T-helper 2 cell (primary cell): Measurements from ENCODE around the gene CRKL.
"Not testable (repeated sequence)": the region's sequence is repeated elsewhere in the genome, so short reads cannot be mapped to it uniquely, and the experiment has no call there.

Experiments used
- DNase-seq, 5 experiments: peaks; one replicate each; pipeline versions ENCODE4 v3.0.0 to v3.0.0-alpha.2; 2012 to 2022

The CRKL gene

DNA sequence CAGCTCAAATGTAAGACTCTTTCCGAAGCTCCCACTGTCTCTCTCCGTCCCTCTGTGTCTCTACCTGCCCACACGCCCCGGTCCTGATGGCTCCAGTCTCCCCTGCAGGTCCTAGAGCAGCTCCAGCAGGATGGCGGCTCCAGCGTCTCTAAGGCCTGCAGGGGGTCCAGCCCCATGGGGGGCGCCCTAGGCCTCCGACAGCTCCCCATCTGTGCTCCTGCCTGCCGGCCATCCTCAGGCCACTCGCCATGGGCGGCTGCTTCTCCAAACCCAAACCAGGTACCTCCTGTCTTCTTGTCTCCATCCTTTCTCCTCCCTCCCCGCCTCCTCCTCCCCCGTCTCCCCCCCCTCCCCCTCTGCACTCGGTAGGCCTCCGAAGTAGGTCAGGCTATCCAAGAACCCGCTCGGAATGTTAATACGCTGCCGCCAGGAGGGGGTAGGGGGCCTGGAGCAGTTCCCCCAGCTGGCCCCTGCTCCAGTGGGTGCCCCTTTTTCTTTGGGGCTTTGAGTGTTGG is 50.5 kb downstream of the CRKL start:
- DNase-seq = no peak

DNA sequence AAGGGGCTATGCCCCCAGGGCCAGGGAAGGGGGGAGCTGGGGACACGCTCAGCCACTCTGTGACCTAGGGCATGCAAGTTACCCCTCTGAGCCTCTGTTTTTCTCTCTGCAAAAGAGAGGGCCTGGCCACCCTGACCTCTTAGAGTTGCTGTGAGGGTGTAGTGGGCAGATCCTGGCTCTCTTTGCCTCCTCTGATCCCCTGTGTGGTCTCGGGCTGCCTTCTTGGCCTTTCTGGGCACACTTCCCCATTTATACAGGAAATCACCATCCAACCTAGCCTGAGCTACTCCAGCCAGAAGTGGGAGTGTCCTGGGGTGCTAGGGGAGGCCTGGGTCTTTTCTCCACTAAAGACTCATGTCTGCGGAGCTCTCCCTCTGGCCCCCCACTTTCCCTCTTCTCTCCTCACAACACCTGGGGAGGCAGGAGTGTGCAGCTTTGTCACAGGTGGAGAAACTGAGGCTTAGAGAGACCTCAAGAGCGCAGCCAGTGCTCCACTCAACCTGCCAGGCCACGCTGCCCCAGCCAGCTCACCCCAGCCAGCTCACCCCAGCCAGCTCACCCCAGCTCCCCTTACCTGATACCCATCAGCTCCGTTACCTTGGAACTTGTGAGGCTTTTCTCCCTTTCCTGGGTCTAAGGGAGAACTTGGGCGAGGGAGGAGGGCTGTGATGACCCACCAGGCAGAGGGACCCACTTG is 51.2 kb downstream of the CRKL start:
- DNase-seq = no peak

DNA sequence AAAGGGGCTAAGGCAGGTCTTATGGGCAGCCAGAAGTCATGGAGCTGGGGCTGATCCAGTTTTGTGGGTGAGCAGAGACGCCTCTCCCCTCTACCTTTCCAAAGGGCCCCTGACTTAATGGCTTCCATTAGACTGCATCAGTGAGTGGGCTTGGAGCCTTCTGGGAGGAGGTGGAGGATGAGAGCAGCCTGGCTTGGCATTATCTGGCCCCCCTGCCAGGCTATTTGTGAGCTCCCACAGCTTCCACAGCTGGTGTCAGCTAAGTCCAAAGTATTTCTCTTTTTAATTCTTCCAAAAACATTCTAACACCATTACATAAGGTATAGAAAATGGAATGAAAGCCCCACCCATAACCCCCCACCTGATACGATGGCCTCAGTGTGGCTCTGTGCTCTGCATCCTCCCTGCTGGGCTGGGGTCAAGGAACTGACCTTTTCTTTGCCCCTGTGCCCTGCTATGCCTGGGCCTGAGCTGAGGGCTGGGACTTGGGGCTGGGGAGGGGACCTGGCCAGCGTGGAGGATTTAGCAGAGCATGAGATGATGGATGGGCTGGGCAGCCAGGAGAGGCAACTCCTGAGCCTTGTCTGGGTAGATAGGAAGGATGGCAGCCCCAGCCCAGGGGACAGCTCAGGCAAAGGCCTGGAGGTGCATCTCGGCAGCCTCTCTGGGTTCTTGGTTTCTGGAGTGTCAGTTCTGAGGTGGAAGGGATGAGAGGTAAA is 53.9 kb downstream of the CRKL start:
- DNase-seq = no peak

DNA sequence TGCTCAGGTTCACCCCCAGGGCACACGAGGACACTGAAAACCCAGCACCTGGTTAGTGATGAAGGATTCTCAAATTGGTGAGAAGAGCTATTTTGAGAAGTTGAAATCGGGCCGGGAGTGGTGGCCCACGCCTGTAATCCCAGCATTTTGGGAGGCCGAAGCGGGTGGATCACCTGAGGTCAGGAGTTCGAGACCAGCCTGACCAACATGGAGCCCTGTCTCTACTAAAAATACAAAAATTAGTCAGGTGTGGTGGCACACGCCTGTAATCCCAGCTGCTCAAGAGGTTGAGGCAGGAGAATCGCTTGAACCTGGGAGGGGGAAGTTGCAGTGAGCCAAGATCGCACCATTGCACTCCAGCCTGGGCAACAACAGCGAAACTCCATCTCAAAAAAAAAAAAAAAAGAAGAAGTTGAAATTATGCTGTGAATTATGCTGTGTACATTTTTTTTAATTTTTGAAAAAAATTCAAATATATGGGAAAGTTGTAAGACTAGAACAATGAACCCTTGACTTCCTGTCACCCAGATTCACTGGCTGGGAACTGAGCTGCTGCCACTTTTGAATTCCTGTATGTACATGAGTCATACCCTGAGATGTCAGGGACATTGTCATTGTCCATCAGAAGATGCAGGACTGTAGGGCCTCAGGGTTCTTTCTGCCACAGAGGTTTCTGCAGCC is 54.9 kb downstream of the CRKL start:
- DNase-seq = not testable (repeated sequence)

DNA sequence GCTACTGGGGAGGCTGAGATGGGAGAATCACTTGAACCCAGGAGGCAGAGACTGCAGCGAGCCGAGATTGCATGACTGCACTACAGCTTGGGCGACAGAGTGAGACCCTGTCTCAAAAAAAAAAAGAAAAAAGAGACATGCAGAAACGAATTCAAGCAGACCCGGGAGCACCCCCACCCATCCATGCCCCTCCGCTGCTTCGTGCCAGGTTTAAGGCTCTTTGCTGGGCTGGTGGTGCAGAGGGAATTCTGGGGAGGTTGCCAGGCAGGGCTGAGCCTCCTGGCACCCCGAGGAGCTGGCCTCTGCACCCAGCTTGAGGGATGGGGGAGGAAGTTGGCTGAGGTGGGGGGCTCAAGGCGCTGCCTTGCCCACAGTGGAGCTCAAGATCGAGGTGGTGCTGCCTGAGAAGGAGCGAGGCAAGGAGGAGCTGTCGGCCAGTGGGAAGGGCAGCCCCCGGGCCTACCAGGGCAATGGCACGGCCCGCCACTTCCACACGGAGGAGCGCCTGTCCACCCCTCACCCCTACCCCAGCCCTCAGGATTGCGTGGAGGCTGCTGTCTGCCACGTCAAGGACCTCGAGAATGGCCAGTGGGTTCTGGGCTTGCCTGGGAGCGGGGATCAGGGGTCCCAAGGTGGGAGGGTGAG is 55.8 kb downstream of the CRKL start:
- DNase-seq = no peak

DNA sequence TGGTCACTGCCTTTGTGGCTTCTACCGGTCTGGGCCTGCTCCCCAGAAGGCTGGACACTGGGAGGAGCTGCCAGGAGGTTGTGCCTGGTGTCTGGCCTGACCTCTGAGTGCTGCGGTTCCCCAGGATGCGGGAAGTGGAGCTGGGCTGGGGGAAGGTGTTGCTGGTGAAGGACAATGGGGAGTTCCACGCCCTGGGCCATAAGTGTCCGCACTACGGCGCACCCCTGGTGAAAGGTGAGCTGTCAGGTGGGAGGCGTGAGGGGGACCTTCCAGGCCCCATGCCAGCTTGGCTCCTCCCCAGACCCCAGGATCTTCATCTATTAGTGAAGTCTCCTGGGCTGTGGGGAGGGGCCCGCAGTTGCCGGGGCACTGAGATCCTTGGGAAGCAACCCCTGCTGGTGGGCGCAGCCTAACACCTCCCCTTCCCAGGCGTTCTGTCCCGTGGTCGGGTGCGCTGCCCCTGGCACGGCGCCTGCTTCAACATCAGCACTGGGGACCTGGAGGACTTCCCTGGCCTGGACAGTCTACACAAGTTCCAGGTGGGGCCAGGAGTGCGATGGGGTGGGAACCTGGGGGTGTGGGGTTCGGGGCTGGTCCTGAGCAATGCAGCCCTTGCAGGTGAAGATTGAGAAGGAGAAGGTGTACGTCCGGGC is 56.6 kb downstream of the CRKL start:
- no peak for DNase-seq

DNA sequence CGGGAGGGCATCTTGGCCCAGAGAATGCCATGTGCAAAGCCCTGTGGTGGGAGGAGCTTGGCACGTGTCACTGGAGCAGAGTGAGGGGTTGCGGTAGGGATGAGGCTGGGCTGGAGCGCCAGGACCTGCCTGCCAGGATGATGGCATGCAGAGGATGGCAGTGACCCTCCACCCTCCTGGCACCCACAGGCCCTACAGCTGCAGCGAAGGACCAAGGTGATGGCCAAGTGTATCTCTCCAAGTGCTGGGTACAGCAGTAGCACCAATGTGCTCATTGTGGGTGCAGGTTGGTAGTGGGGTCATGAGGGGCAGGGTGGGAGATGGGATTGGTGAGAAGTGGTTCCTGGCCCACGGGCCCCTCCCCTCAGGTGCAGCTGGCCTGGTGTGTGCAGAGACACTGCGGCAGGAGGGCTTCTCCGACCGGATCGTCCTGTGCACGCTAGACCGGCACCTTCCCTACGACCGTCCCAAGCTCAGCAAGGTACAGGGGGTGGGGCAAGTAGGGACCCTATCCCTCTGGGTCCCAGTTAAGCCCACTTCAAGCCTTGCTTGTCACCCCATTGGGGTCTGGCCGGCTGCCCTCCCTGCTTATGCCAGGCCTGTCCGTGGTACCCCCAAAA is 57.2 kb downstream of the CRKL start:
- no peak for DNase-seq

DNA sequence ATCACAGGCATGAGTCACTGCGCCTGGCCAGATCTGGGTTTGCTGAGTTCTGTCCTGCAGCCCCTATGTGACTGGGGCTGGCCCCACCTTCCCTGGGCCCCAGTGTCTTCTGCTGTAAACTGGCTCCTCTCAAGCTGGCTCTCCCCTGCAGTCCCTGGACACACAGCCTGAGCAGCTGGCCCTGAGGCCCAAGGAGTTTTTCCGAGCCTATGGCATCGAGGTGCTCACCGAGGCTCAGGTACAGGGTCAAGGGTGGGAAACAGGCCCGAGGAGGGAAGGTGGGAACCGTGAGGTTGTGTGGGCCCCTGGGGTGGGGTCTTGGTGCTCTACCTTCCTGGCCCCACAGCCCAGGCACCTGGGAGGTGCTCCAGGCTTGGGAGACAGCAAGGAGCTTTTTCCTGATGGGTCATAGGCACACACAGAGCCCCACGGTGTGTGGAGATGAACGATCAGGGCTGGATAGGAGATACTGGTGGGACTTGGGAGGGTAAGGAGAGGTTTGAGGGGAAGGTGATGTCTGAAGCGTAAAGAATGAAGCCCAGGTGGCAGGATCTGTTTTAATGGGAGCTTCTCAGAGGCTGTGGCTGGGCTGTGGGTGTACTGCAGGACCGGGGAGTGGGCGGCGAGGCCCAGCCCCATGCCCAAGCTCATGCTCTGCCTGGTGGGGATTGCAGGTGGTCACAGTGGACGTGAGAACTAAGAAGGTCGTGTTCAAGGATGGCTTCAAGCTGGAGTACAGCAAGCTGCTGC is 58.5 kb downstream of the CRKL start:
- DNase-seq = no peak

DNA sequence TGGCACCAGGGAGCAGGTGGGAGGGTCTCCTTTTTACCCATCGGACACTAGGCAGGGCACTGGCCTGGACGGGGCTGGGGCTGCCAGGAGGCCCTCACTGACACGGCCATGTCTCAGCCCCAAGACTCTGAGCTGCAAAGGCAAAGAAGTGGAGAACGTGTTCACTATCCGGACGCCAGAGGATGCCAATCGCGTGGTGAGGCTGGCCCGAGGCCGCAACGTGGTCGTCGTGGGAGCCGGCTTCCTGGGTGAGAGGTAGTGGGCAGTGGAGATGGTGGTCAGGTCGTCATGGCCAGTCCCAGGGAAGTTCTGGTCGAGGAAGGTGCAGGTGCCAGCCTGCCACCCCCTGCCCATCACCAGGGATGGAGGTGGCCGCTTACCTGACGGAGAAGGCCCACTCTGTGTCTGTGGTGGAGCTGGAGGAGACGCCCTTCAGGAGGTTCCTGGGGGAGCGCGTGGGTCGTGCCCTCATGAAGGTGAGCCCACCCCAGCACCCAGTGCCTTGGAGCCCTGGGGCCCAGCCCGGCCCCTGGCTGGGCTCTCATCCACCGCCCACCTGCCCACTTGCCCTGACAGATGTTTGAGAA is 59.2 kb downstream of the CRKL start:
- DNase-seq = no peak

DNA sequence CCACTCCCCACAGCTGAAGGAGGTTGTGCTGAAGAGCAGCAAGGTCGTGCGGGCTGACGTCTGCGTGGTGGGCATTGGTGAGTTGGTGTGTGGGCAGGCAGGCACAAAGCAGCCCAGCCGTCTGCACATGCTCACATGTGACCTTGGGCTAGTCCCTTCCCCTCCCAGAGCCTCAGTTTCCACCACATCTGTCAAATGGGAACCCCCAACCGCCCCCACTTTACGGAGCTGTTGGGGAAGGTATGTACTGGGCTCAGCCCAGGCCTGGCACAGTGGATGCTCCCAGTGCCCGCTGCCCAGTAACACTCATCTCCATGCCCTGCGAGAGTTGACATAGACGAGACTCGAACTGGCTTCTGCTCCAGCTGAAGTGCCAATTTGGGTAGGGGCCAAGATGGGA is 59.8 kb downstream of the CRKL start:
- no peak for DNase-seq

DNA sequence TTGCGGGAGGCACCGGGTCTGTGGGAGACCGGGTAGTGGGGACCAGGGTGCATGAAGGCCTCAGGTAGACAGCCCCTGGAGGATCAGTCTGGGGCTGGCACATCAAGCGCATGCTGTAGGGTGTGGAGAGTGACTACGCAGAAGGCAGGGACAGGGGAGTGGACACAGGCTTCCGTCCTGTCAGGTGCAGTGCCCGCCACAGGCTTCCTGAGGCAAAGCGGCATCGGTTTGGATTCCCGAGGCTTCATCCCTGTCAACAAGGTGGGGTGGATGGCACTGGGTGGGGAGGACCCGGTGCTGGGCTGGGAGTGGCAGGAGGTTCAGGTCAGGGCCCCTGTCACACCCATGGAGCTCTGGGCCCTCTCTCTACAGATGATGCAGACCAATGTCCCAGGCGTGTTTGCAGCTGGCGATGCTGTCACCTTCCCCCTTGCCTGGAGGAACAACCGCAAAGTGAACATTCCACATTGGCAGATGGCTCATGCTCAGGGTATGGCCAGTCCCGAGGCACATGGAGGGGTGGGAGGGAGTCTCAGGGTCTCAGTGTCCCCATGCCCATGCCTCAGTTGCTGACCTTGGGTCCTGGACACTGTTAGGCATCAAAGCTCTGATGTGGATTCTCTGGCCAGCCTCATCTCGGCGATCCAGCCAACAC is 60.4 kb downstream of the CRKL start:
- no peak for DNase-seq

DNA sequence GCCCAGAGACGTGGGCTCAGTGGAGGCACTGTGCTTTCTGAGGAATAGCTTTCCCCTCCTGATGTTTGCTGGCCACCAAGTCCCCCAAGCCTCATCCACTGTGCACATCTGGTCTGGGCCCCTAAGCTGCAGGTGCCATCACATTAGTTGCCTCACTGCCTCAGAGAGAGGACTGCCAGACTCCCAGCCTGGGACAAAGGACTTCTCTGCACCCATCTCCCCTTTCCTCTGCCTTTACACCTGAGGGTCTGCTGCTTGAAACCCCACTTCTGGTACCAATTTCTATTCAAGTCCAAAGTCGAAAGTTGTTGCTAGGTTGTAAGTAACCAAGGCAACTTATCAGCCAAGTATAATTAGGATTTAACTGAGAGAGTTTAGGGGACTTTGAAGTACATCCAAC is 61.2 kb downstream of the CRKL start:
- DNase-seq = no peak

DNA sequence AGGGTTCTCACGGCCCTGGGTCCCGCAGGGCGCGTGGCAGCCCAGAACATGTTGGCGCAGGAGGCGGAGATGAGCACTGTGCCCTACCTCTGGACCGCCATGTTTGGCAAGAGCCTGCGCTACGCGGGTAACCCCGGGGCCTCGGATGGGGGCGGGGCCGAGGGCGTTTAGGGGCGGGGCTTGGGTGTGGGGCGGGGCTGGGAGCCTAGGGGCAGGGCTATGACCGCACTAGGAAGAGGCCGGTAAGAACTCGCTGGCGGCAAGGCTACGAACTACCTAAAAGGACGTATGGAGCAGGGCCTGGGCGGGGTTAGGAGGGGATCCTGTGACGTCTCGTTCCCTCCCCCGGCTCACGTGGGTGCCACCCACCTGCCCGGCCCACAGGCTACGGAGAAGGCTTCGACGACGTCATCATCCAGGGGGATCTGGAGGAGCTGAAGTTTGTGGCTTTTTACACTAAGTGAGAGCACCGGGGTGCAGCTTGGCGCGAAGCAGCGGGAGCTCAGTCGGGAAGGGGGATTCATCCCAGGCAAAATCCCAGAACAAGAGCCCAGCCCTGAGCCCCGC is 62.1 kb downstream of the CRKL start:
- DNase-seq = peak in 4 of 5 experiments; percentile 23 to 78 (median 56)

DNA sequence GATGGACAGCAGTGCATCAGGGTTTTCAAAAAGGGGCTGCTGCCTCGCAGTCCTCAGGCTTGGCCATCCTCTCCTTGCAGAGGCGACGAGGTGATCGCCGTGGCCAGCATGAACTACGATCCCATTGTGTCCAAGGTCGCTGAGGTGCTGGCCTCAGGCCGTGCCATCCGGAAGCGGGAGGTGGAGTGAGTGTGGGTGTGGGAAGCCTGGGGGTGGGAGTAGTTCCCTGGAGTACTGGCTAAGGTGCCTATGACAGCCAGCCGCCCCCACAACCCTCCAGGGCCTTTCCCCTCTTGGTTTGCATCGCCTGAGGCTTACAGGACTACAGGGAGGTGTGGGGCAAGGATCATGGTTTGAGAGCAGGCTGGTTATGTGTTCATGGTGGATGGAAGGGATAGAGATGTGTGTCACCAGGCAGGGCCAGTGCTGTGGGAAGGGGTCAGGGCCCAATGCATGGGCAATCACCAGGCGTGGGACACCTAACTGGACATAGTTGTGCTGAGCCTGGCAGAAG is 62.8 kb downstream of the CRKL start:
- no peak for DNase-seq

DNA sequence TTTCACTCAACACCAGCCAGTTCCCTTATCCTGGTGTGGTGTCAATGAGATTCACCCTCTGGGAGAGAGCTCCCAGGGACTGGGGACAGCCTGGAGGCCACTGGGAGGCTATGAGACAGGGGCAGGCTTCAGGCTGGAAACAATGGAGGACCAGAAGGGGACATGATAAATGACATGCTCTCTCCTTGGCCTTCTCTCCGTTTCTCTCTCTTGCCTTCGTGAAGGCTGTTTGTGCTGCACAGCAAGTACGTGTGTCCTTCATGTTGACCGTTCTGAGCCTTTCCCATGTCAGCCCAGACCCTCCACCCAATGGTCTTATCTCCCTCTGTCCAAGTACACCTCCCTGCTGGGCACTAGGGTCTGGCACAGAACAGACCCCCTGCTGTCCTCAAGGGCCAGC is 63.3 kb downstream of the CRKL start:
- no peak for DNase-seq

DNA sequence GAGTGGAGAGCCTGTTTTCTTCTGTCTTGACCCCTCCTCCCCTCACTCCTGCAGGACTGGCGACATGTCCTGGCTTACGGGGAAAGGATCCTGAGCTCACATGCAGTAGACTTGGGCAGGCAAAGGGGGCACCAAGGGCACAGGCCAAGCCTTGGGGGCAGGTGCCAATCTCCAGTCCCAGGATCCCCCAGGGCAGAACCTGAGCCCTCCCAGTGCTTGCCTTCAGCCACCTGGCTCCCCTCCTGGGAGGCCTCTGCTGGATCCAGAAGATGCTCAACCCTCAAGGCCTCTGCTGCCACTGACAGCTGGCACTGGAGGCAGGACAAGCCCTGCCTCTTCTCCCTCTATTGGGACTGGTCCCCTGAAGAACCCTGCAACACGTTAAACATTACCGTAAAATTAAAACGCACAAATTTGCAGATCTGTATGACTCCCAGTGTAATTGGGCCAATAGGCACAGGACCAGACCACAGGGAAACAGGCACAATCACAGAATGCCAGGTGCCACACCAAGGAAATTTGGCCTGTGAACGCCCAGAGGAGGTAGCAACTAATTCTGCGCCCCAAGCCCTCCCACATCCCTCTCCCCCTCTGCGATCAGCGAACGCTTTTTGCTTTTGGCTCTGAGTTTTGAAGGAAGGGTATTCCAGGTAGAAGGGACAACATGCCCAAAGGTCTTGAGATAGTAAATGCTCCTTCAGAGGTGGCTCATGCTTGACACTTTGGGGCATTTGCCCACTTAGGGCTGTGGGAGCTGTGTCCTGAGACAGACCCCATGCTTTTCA is 63.9 kb downstream of the CRKL start:
- DNase-seq = no peak

DNA sequence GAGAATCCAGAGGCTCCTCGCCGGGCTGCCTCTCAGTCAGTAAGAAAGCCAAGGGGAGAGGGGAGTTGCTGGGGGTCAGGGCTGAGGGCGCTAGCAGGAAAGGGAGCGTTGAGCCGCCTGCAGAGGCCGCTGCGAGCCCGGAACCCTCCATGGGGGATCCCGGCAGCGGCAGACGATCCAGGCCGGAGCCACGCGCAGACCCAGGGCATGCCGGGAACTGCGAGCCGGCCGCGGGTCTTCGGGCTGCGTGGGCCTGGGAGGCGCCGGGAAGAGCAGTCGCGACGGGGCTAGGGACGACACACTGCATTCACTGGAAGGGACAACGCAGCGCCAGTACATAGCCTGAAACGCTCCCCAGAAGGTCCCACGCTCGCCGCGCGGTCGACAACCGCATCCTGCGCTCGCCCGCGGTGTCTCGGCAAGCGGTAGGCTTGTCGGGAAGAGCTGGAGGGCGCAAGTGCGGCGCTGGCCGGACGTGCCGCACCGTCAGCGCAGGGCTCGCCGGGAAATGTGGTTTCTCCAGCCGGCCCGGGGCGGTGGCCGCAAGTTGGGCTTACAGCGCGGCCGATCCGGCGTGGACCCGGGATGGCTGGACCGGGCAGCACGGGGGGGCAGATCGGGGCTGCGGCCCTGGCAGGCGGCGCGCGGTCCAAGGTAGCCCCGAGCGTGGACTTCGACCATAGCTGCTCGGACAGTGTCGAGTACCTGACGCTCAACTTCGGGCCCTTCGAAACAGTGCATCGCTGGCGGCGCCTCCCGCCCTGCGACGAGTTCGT is 64.8 kb downstream of the CRKL start, which contains the start of gene LZTR1:
TSS of gene LZTR1 (plus strand) at position 511 of the 776 bp plus-strand sequence. CDS start at position 586, 75 bp downstream.
- DNase-seq = peak; percentile 25 to 80 (median 54)

DNA sequence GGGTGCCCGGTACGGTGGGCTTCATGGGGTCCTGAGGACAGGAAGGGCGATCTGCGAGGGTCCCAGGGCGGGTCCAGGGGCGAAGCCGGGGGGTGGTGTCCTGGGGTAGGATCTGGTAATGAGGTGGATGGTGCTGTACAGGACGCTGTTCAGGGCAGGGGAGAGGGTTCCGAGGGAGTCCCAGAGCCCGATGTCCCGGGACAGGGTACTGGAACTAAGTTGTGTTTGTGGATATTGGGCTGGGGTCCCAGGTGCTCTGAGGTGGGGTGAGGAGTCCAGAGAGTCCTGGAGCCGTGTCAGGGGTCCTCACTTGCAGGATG is 65.3 kb downstream of the CRKL start:
- no peak for DNase-seq
